Measurements from ENCODE around the gene CCDC63.

GRCh38 chr12:110819646-110820045 lies 27.1 kb upstream of the CCDC63 start:
- TF ChIP-seq CTCF (IDR thresholded peaks at IDR 0.05) (no peak), POLR2A (IDR thresholded peaks at IDR 0.05) (no peak)
